Spleen (tissue), 7 donors: ENCODE data around the gene PTGES.

ENCODE experiments used
- CTCF ChIP-seq, 11 experiments: fragments of 200-600 bp in 7 of 11; fragments of 450-650 bp in 4 of 11; sonication (generic) in 4 of 11; IDR thresholded peaks in 8 of 11; conservative IDR thresholded peaks in 3 of 11; 1 replicate in 7 of 11; 2 replicates in 4 of 11; pipeline versions ENCODE4 v1.4.0 to v1.8.0; 2016 to 2021; ENCODE audit warnings: antibody characterized with exemption in 11 of 11, inconsistent platforms in 4 of 11, mild to moderate bottlenecking in 1 of 11
- POLR2A ChIP-seq, 3 donors: fragments of 450-650 bp; IDR thresholded peaks; one replicate each; pipeline ENCODE4 v1.5.1; 2017; ENCODE audit warnings: antibody characterized with exemption in 3 of 3, mild to moderate bottlenecking in 1 of 3
- POLR2AphosphoS5 ChIP-seq, 3 donors: sonication (generic); formaldehyde crosslinking; IDR thresholded peaks; one replicate each; pipeline ENCODE4 v1.5.1; 2017; ENCODE audit warnings: antibody characterized with exemption in 3 of 3
- donor health status: DM: no; HTN: no; CAD: no; lungs with moderate emphysema.
- donor health status: DM: no; HTN: no; CAD: no.
- donor health status: DM: no; HTN: no; CAD: no.

- TF ChIP-seq CTCF (IDR thresholded peaks at IDR 0.05 in 8 of 11, conservative IDR thresholded peaks at IDR 0.05 in 3 of 11) = no peak
- no peak for TF ChIP-seq POLR2AphosphoS5 (IDR thresholded peaks at IDR 0.05)
- no peak for TF ChIP-seq POLR2A (IDR thresholded peaks at IDR 0.05)
Measured at GRCh38 chr9:129749575-129749974, 3.3 kb downstream of the PTGES start.
